GM04503 (cell line): ENCODE results near the gene BDKRB2.

Experiments
- DNase-seq: peaks from one replicate; pipeline ENCODE4 v3.0.0-alpha.2; 2012; ENCODE audit warnings: low read depth

BDKRB2 gene

GRCh38 chr14:96272777-96273473 is 68.3 kb downstream of the BDKRB2 start:
- DNase-seq = no peak

DNA sequence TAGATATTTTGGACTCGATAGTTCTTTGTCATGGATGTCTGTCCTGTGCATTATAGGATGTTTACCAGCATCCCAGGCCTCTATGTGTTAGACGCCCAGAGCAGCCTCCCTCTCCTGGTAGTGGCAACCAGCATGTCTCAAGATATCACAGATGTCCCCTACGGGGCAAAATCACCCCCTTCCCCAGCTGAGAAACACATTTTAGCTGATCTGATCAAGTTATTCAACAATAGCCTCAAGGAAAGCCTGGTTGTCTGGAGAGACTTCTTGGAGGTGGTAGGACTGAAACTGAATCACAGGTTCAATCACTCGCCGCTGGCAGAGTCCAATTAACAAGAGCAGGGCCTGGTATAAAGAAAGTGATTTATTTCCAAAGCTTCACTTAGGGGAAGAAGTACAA is 69.0 kb downstream of the BDKRB2 start:
- no peak for DNase-seq

DNA sequence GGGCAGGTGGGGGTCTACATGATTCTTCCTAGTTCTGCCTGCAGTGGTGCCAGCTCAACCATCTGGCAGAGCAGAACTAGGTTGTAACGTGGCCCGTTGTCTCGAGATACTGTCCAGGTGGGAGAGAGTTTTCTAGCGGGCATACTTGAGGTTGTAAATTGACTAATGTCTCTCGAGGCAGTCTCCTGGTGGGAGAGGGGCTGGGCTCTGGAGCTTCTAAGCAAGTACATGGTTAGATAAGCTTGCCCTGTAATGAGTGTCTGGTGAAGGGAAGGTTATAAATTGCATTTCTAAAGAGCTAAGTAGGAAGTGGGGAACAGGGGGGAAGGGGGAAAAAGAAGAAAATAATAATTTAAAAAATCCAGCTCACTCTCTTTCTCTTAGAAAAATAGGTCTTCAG is 69.5 kb downstream of the BDKRB2 start:
- DNase-seq = no peak

DNA sequence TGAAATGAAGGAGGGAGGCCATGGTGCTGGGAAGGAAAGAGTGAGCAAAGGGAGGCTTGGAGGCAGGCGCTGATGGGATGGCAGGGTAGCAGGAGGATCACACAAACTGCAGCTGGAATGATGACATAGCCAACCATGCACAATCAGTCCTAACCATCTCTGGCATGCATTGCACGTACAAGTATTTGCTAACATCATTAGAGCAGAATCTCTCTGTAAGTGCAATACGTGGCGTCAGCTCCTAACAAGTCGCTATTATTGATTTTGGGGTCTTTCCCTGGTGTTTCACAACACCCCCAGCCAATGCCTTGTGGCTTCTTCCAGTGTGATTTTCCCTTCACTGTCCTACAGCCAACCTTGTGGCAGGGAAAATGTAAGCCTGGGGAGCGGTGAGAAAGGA is 69.9 kb downstream of the BDKRB2 start:
- peak; percentile 72 for DNase-seq

DNA sequence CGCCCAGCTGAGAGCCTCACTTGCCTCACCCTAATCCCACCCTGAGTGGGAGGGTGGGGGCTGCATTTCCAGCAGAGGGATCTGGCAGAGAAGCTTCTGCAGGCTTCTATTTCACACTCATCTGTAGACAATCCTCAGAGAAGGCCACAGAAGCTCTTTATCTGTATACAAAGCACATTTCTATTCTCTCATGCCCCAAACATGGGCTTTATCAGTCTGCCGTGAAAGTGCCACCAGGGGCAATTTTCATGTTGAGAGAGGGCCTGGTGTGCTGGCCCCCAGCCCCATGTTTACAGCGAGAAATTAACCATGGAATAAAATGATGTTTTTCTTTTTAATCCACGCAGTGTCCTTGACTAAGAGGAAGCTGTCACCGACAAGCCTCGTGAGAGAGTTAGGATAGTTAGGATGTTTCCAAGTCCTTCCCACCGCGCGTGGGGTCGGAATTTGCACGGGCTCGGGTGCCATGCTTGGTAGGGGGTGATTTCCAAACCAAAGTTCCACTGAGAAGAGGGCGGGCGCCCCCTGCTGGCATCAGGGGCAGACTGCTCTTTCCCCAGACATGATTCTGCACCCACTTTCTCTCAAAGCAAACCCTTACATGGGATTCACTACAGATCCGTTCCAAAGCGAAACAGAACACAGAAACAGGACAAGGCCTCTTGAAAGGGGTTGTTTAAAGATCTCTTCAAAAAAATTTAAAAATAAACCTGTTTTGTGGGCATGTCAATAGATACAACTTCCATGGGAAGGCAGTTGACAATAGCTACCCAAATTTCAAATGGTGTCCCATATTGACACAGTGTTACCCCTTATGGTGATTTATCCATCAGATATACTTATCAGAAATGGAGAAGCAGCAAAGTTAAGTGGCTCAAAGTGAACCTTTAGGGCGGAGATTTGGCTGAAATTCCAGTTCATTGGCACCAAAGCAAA is 70.8 kb downstream of the BDKRB2 start:
- DNase-seq = no peak

GRCh38 chr14:96277890-96278289 is 73.3 kb downstream of the BDKRB2 start:
- DNase-seq = no peak

GRCh38 chr14:96279564-96279963 is 74.9 kb downstream of the BDKRB2 start:
- no peak for DNase-seq

DNA sequence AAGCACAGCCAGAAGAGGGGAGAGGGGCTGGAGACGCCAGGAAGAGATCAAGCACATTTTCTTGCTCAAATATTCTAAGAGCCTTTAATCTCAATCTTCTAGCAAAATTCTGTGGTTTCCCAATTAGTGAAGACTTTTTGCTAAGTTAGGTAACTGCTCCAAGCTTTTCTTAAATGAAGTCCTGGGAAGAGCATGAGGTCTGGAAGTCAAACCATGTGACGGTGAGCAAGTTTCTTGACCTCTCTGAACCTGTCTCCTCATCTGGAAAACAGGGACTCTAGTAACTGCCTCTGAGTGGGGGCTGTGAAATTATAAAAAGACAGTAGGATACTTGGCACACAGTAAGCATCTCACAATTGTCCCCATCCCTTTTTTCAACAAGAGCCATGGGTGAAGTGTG is 75.5 kb downstream of the BDKRB2 start:
- no peak for DNase-seq

DNA sequence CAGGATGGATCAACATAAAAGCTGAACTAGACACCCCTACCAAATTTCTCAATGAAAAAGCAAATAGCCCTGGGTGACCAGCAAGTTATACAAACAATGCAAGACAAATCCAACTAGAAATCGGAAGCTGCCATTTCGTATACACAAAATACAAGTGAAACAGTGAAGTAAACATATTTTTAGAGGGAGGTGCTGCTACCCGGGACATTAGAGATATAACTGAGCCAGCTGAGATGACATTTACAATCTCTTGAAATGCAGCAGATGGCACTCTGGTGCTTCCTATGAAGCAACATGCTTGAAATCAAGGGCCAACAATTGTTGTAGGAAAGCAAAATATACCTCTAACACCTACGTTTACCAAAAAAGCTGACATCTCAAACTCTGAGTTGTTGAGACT is 76.8 kb downstream of the BDKRB2 start:
- no peak for DNase-seq

GRCh38 chr14:96284008-96284407 is 79.4 kb downstream of the BDKRB2 start:
- DNase-seq = no peak

DNA sequence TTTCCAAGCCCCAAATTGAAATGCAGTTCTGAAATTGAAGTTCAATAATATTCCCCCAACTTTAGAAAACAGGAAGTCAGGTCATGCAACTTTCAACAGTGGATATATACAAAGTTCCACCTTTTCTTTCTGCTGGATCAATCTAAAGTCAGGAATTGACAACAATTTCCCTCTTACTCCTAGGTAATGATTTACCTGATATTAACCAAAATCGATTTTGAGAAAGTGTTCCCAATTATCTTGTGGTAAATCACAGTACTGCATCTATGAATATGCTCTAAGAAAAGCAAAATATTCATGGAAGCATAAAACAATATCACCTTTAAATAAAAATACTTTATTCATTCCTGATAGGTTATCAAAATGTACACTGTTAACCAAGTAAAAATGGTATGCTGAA is 79.8 kb downstream of the BDKRB2 start:
- DNase-seq = no peak

- peak; percentile 71 for DNase-seq
Observed at GRCh38 chr14:96285667-96286066, 81.0 kb downstream of the BDKRB2 start.

DNA sequence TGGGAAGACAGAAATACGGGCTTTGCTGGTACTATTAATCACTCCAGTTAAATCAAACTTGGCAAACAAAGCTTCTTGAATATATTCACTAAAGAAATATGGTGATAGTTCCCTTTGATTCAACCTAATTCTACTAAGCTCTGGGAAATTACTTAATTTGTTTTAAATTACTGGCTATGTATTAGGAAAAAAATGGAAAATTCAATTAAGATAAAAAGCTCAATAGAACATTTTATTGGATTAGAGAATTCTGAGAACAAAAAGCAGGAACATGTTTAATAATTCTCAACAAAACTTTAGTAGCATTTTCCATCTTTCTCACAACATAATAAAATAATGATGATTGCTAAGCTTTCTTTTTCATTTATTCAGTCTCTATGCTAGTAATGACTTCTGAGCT is 81.6 kb downstream of the BDKRB2 start:
- no peak for DNase-seq

DNA sequence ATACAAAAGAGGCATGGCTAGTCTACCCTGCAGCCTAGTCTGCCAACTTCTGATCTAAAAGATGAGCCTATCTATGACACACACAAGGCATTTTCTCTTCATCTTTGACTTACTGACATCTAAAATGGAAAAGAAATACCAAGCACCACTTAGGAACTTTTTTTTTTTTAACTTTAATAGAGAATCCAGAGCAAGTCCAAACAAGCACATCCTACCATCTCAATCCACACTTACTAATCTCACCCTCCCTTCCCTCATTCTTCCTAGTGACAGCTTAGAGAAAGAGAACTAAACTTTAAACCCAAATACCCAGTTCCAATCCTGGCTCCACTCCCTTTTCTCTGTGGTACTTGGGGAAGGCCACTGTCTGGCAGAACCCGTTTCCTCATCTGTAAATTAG is 83.2 kb downstream of the BDKRB2 start:
- no peak for DNase-seq
